HEK293T (cell line): ENCODE results near the gene FIGNL2.

Source experiments
- CTCF ChIA-PET: fragments of 350-600 bp; formaldehyde crosslinking; extraction: SDS; loops from one replicate; lab custom pipeline; 2021; ENCODE audit warnings: antibody characterized with exemption, inconsistent platforms; lab: Yijun Ruan, JAX
- POLR2A ChIA-PET: fragments of 350-600 bp; formaldehyde crosslinking; extraction: SDS; loops from one replicate; lab custom pipeline; 2020; ENCODE audit warnings: antibody characterized with exemption, inconsistent platforms; lab: Yijun Ruan, JAX
- DNase-seq: peaks from one replicate; pipeline ENCODE4 v3.0.0; 2012; ENCODE audit warnings: mixed read lengths; ENCODE audit errors: extremely low spot score
- ARNT ChIP-seq: fragments of 450-650 bp; IDR thresholded peaks from 2 replicates; pipeline ENCODE4 v1.6.1; 2017; ENCODE audit warnings: mild to moderate bottlenecking
- BHLHE40 ChIP-seq: fragments of 450-650 bp; IDR thresholded peaks from 2 replicates; pipeline ENCODE4 v1.6.1; 2016; ENCODE audit warnings: mild to moderate bottlenecking, moderate library complexity, borderline replicate concordance
- CTBP1 ChIP-seq: fragments of 450-650 bp; IDR thresholded peaks from 2 replicates; pipeline ENCODE4 v1.6.1; 2016; ENCODE audit warnings: borderline replicate concordance
- ELF4 ChIP-seq: fragments of 450-650 bp; IDR thresholded peaks from 2 replicates; pipeline ENCODE4 v1.6.1; 2017; ENCODE audit warnings: antibody characterized with exemption
- FOXA1 ChIP-seq: fragments of 450-650 bp; IDR thresholded peaks from 2 replicates; pipeline ENCODE4 v1.6.1; 2016; ENCODE audit warnings: mild to moderate bottlenecking
- FOXK2 ChIP-seq: fragments of 450-650 bp; IDR thresholded peaks from 2 replicates; pipeline ENCODE4 v1.6.1; 2016; ENCODE audit warnings: mild to moderate bottlenecking
- FOXM1 ChIP-seq: fragments of 450-650 bp; IDR thresholded peaks from 2 replicates; pipeline ENCODE4 v1.6.1; 2017; ENCODE audit warnings: mild to moderate bottlenecking, borderline replicate concordance
- HDGF ChIP-seq: fragments of 450-650 bp; IDR thresholded peaks from 2 replicates; pipeline ENCODE4 v1.6.1; 2017; ENCODE audit warnings: antibody characterized with exemption, borderline replicate concordance
- L3MBTL2 ChIP-seq: fragments of 450-650 bp; conservative IDR thresholded peaks from 2 replicates; pipeline ENCODE4 v1.6.1; 2016; ENCODE audit warnings: mild to moderate bottlenecking
- LEF1 ChIP-seq: fragments of 450-650 bp; IDR thresholded peaks from 2 replicates; pipeline ENCODE4 v1.6.1; 2017; ENCODE audit warnings: mild to moderate bottlenecking, borderline replicate concordance
- NFRKB ChIP-seq: fragments of 450-650 bp; IDR thresholded peaks from 2 replicates; pipeline ENCODE4 v1.6.1; 2016; ENCODE audit warnings: mild to moderate bottlenecking, moderate library complexity
- SP1 ChIP-seq: fragments of 450-650 bp; IDR thresholded peaks from 2 replicates; pipeline ENCODE4 v1.6.1; 2017
- SUZ12 ChIP-seq: fragments of 450-650 bp; IDR thresholded peaks from 2 replicates; pipeline ENCODE4 v1.6.1; 2016; ENCODE audit warnings: mild to moderate bottlenecking
- TARDBP ChIP-seq: fragments of 450-650 bp; IDR thresholded peaks from 2 replicates; pipeline ENCODE4 v1.6.1; 2016
- ZNF384 ChIP-seq: fragments of 450-650 bp; IDR thresholded peaks from 2 replicates; pipeline ENCODE4 v1.6.1; 2016
- TF ChIP-seq, protein P1 (sequence below): fragments of 450-650 bp; IDR thresholded peaks from 2 replicates; pipeline ENCODE4 v1.6.1; 2016

FIGNL2 gene

DNA sequence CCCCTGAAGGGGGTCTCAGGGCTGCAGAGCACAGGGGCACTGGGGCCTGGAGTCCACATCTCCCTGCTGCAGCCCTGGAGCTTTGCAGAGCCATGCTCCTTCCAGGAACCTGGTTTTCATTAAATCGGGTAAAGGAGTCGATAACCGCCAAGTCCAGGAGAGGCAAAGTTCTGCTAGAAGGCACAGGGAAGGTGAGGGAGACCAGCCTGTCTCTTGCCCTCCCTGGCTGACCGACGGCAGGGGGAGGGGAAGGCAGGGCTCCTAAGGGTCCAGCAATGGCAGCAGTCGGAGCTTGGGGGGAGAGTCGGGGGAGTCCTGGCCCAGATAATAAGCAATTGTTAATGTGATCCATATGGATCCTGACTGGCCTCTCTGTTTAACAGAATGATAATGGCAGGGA, 3.0 kb downstream of the FIGNL2 start:
- POLR2A ChIA-PET, result no interaction called here
- CTCF ChIA-PET, result no interaction called here

DNA sequence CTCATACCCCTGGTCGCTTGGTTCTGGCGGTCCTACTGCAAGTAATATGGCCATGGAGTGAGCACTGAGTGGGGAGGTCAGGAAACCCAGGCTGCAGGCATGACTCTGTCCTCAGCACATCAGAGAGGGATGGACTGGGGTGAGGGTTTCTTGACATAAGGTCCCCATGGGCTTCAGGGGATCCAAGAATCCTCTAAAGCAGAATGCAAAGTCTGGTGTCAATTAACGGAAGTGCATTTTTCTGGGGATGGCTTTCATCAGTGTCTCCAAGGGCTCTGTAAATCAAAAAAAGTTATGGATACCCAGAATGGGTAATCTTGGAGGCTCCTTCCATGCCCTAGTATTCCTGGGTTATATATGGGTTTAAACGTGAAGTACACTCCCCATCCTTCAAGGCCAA, 3.7 kb downstream of the FIGNL2 start:
- TF ChIP-seq ZNF384, result no peak
- no peak for DNase-seq
- ChIA-PET CTCF (no interaction called here), POLR2A (no interaction called here)

More for the DNA sequence above, 3.0 kb downstream of the FIGNL2 start:
- no peak for TF ChIP-seq L3MBTL2
- no peak for TF ChIP-seq CTBP1
- no peak for TF ChIP-seq BHLHE40
- no peak for TF ChIP-seq TARDBP
- TF ChIP-seq FOXK2, result no peak
- no peak for TF ChIP-seq FOXM1
- no peak for TF ChIP-seq SP1
- TF ChIP-seq ZNF384, result no peak
- TF ChIP-seq ARNT, result no peak
- no peak for TF ChIP-seq HDGF
- no peak for TF ChIP-seq FOXA1
- TF ChIP-seq ELF4, result no peak
- TF ChIP-seq NFRKB, result no peak
- no peak for TF ChIP-seq SUZ12
- no peak for TF ChIP-seq LEF1
- TF ChIP-seq, protein P1, sequence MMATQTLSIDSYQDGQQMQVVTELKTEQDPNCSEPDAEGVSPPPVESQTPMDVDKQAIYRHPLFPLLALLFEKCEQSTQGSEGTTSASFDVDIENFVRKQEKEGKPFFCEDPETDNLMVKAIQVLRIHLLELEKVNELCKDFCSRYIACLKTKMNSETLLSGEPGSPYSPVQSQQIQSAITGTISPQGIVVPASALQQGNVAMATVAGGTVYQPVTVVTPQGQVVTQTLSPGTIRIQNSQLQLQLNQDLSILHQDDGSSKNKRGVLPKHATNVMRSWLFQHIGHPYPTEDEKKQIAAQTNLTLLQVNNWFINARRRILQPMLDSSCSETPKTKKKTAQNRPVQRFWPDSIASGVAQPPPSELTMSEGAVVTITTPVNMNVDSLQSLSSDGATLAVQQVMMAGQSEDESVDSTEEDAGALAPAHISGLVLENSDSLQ, result no peak
- no peak for DNase-seq

DNA sequence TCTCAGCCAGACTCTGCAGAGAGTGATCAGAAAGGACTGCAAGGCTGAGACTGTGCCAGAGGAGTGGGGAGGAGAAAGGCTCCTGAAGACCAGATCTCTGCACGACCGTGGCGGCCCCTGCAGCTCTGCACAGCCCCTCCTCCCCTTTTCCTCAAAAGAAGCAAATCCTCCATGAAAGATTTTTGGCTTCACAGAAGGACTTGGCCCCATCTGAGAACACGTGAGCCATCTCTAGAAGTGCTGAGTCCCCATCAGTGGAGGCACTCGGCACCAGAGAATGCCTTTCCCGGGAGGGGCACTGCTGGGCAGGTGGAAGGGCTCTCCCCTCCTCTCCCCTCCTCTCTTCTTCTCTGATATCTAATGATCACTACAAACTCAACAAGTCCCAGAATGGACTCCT, 6.8 kb downstream of the FIGNL2 start:
- DNase-seq, result no peak
- CTCF ChIA-PET, result no interaction called here
- POLR2A ChIA-PET, result no interaction called here
- no peak for TF ChIP-seq CTBP1
- TF ChIP-seq FOXM1, result no peak
- TF ChIP-seq BHLHE40, result no peak
- TF ChIP-seq ARNT, result no peak
- no peak for TF ChIP-seq HDGF
- TF ChIP-seq TARDBP, result no peak
- no peak for TF ChIP-seq SP1
- TF ChIP-seq ZNF384, result no peak
- TF ChIP-seq L3MBTL2, result no peak
- no peak for TF ChIP-seq NFRKB
- TF ChIP-seq SUZ12, result no peak

DNA sequence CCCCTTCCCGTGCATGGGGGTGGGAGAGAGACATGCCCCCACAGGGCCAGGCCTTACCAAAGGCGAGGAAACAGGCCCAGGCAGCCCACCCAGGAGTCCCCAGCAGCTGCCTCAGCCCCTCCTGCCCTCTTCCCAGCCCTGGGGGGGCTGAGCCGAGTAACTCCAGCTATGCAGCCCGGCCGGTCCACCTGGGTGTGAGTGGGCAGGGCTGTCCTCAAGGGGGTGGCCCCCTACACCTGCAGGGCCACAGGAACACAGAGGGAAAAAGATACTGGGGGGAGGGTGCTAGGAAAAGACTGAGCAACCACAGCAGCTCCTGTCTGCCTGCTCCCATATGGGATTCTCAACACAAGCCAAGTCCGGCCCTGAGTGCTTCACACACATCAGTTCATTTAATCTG, 7.6 kb downstream of the FIGNL2 start:
- TF ChIP-seq BHLHE40, result no peak
- DNase-seq, result no peak
- CTCF ChIA-PET, result no interaction called here
- POLR2A ChIA-PET, result no interaction called here

DNA sequence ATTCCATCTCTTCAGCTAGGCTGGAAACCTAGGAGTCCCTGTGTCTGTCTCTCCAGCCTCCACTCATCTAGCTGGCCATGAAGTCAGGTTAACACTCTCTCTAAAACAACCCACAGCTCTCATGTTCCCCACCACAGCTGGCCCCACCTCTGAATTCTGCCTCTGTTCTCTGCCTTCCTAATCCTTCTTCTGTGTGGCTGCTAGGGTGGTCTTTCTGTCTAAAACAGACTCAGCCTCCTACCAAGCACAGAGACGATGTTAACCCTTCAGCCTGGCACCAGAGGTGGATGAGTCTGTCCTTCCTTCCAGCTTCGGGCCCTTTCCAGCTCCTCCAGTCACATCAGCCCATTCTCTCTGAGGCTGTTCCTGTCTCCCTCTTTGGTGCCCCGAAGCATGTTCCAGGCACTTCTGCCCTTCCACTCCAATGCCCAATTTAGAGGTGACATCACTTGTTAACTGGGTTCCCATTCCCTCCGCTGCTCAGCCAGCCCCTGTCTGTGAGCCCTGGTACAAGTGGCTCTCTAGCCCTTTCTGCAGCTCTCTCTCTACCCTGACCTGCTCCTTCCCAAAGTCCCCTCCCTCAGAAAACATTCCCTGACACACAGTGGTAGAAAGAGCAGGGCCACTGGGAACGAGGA, 9.1 kb downstream of the FIGNL2 start:
- POLR2A ChIA-PET, result no interaction called here
- no peak for DNase-seq
- TF ChIP-seq ZNF384, result no peak
- no peak for TF ChIP-seq TARDBP
- TF ChIP-seq NFRKB, result no peak
- TF ChIP-seq FOXM1, result no peak
- CTCF ChIA-PET, result interaction anchor here (0.6 to 1.0 kb wide), 2 partner anchors 15 to 40 kb away, joined by 3 to 6 read pairs; no protein-coding TSS in a partner anchor

GRCh38 chr12:51838762-51839161, 9.8 kb downstream of the FIGNL2 start:
- no peak for DNase-seq
- ChIA-PET POLR2A (no interaction called here), CTCF (interaction anchor here (1.0 kb wide), 1 partner anchor 15 kb away, joined by 3 read pairs; no protein-coding TSS in a partner anchor)
- TF ChIP-seq NFRKB (no peak), FOXM1 (no peak), FOXK2 (no peak), ELF4 (no peak), HDGF (no peak), SP1 (no peak)

DNA sequence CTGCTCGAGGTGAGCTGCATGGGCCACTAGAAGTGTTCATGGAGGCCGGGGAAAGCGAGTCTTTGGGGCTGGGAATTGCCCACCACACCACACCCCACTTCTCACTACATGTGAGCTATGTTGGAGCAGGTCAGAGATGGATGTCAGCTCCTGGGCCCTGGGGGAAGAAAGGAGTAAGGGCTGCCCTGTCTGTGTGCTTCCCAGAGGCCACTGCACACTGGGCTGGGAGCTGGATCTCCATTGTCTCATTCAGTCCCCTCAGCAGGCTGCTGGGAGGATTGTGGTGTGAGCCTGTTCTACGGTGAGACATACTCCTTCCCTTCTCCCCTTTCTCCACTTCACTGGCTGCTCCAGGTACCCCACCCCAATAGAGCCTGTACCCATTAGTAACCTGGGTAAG, 10.5 kb downstream of the FIGNL2 start:
- TF ChIP-seq ZNF384 (no peak), HDGF (no peak), ARNT (no peak), ELF4 (no peak), BHLHE40 (no peak), FOXA1 (no peak), SUZ12 (no peak), LEF1 (no peak), CTBP1 (no peak), L3MBTL2 (no peak), FOXM1 (no peak), TARDBP (no peak), FOXK2 (no peak), NFRKB (no peak)
- TF ChIP-seq, protein P1, result no peak
- CTCF ChIA-PET, result interaction anchor here (0.5 kb wide), 1 partner anchor 159 kb away, joined by 3 read pairs; no protein-coding TSS in a partner anchor
- no peak for DNase-seq
- POLR2A ChIA-PET, result no interaction called here
